Esophagus muscularis mucosa (tissue), 4 donors: ENCODE data around the gene PADI6.
"Not testable (repeated sequence)": the region's sequence is repeated elsewhere in the genome, so short reads cannot be mapped to it uniquely, and the experiment has no call there.

Experiments used
- CTCF ChIP-seq, 3 experiments: fragments of 200-600 bp in 2 of 3; fragments of 450-650 bp in 1 of 3; sonication (generic) in 2 of 3; IDR thresholded peaks; one replicate each; pipeline ENCODE4 v1.5.1; 2017 to 2019; ENCODE audit warnings: antibody characterized with exemption in 3 of 3, mild to moderate bottlenecking in 2 of 3, moderate library complexity in 1 of 3
- EP300 ChIP-seq: sonication (generic); formaldehyde crosslinking; IDR thresholded peaks from one replicate; pipeline ENCODE4 v1.6.1; 2017; ENCODE audit warnings: antibody characterized with exemption
- POLR2A ChIP-seq: fragments of 450-650 bp; IDR thresholded peaks from one replicate; pipeline ENCODE4 v1.6.1; 2017; ENCODE audit warnings: antibody characterized with exemption, moderate library complexity, mild to moderate bottlenecking, low read depth
- POLR2AphosphoS5 ChIP-seq, 2 donors: sonication (generic); formaldehyde crosslinking; IDR thresholded peaks; one replicate each; pipeline ENCODE4 v1.6.1; 2017; ENCODE audit warnings: antibody characterized with exemption in 2 of 2

GRCh38 chr1:17345506-17345905 lies 26.5 kb upstream of the PADI6 start:
- not testable (repeated sequence) for TF ChIP-seq POLR2AphosphoS5 (IDR thresholded peaks at IDR 0.05); CTCF (IDR thresholded peaks at IDR 0.05); EP300; POLR2A
